ENCODE results near the gene GPR39. TPM values are rescaled to one million over a fixed set of nuclear protein-coding genes. Genes with fewer than 3 reads are reported as not detected.
A peak's percentile ranks its signal among the peaks of the same experiment; 100 is the strongest.

GPR39 gene
- polyA plus RNA-seq, result not detected

GRCh38 chr2:132416723-132417395 lies at the start of gene GPR39:
Gene GPR39, plus strand, starts transcription at chr2:132416805.
- no peaks in the 10 kb centered on the region for H3K4me1 Mint-ChIP-seq
- peaks cover 0 to 5% (median 1%) of the 10 kb centered on the region in 3 donors for H3K9me3 Mint-ChIP-seq
- H3K4me3 Mint-ChIP-seq, result no peak within 1 kb of the TSS
- no peaks in the 10 kb centered on the region for H3K36me3 Mint-ChIP-seq
- peak within 1 kb of the TSS in 2 of 3 donors; percentile 46 to 67 for H3K27ac Mint-ChIP-seq
- peaks cover 32% of the 10 kb centered on the region for H3K27me3 Mint-ChIP-seq

- H3K4me1 Mint-ChIP-seq, result no peaks in the 10 kb centered on the region
- H3K4me3 Mint-ChIP-seq, result no peak overlapping the region
- peaks cover 4 to 10% (median 5%) of the 10 kb centered on the region in 3 donors for H3K9me3 Mint-ChIP-seq
- peaks cover 5% of the 10 kb centered on the region for H3K36me3 Mint-ChIP-seq
- no peaks in the 10 kb centered on the region for H3K27me3 Mint-ChIP-seq
- H3K27ac Mint-ChIP-seq, result no peak overlapping the region
Measured at GRCh38 chr2:132368191-132368590, 48.4 kb upstream of the GPR39 start.

GRCh38 chr2:132372276-132372675 lies 44.3 kb upstream of the GPR39 start:
- H3K36me3 Mint-ChIP-seq, result peaks cover 2% of the 10 kb centered on the region
- H3K4me3 Mint-ChIP-seq, result no peak overlapping the region
- H3K9me3 Mint-ChIP-seq, result peaks cover 3 to 6% (median 3%) of the 10 kb centered on the region in 3 donors
- H3K27me3 Mint-ChIP-seq, result no peaks in the 10 kb centered on the region
- no peak overlapping the region for H3K27ac Mint-ChIP-seq
- H3K4me1 Mint-ChIP-seq, result no peaks in the 10 kb centered on the region

- no peak overlapping the region for H3K27ac Mint-ChIP-seq
- no peaks in the 10 kb centered on the region for H3K4me1 Mint-ChIP-seq
- H3K27me3 Mint-ChIP-seq, result no peaks in the 10 kb centered on the region
- H3K4me3 Mint-ChIP-seq, result no peak overlapping the region
- H3K9me3 Mint-ChIP-seq, result peaks cover 0 to 3% (median 3%) of the 10 kb centered on the region in 3 donors
- peaks cover 2% of the 10 kb centered on the region for H3K36me3 Mint-ChIP-seq
Measured at GRCh38 chr2:132373391-132374135, 43.0 kb upstream of the GPR39 start.

GRCh38 chr2:132374151-132374550 lies 42.5 kb upstream of the GPR39 start:
- H3K4me3 Mint-ChIP-seq, result no peak overlapping the region
- no peak overlapping the region for H3K27ac Mint-ChIP-seq
- H3K4me1 Mint-ChIP-seq, result no peaks in the 10 kb centered on the region
- H3K36me3 Mint-ChIP-seq, result peaks cover 2% of the 10 kb centered on the region
- no peaks in the 10 kb centered on the region for H3K27me3 Mint-ChIP-seq
- H3K9me3 Mint-ChIP-seq, result peaks cover 0 to 3% (median 3%) of the 10 kb centered on the region in 3 donors

GRCh38 chr2:132374551-132374950 lies 42.1 kb upstream of the GPR39 start:
- Mint-ChIP-seq H3K9me3 (peaks cover 3% of the 10 kb centered on the region in 3 donors), H3K27me3 (no peaks in the 10 kb centered on the region), H3K4me1 (no peaks in the 10 kb centered on the region), H3K36me3 (peaks cover 2% of the 10 kb centered on the region), H3K4me3 (no peak overlapping the region), H3K27ac (no peak overlapping the region)

- Mint-ChIP-seq H3K36me3 (peaks cover 2% of the 10 kb centered on the region), H3K9me3 (peaks cover 3 to 7% (median 3%) of the 10 kb centered on the region in 3 donors), H3K27me3 (no peaks in the 10 kb centered on the region), H3K4me3 (no peak overlapping the region), H3K27ac (no peak overlapping the region), H3K4me1 (no peaks in the 10 kb centered on the region)
Measured at GRCh38 chr2:132374961-132375360, 41.6 kb upstream of the GPR39 start.

- Mint-ChIP-seq H3K4me3 (no peak overlapping the region), H3K27me3 (peaks cover 2% of the 10 kb centered on the region), H3K9me3 (peaks cover 2 to 7% (median 3%) of the 10 kb centered on the region in 3 donors), H3K36me3 (no peaks in the 10 kb centered on the region), H3K4me1 (peaks cover 0 to 5% (median 0%) of the 10 kb centered on the region in 3 donors), H3K27ac (no peak overlapping the region)
Measured at GRCh38 chr2:132381376-132381775, 35.2 kb upstream of the GPR39 start.

GRCh38 chr2:132383956-132384355 lies 32.6 kb upstream of the GPR39 start:
- H3K4me1 Mint-ChIP-seq, result peaks cover 0 to 5% (median 0%) of the 10 kb centered on the region in 3 donors
- H3K27me3 Mint-ChIP-seq, result peaks cover 2% of the 10 kb centered on the region
- H3K4me3 Mint-ChIP-seq, result no peak overlapping the region
- H3K36me3 Mint-ChIP-seq, result no peaks in the 10 kb centered on the region
- no peak overlapping the region for H3K27ac Mint-ChIP-seq
- H3K9me3 Mint-ChIP-seq, result peaks cover 2 to 7% (median 3%) of the 10 kb centered on the region in 3 donors

GRCh38 chr2:132384491-132385151 lies 32.0 kb upstream of the GPR39 start:
- H3K9me3 Mint-ChIP-seq, result peaks cover 3 to 4% (median 4%) of the 10 kb centered on the region in 3 donors
- H3K4me3 Mint-ChIP-seq, result no peak overlapping the region
- no peak overlapping the region for H3K27ac Mint-ChIP-seq
- H3K27me3 Mint-ChIP-seq, result peaks cover 2% of the 10 kb centered on the region
- peaks cover 0 to 5% (median 0%) of the 10 kb centered on the region in 3 donors for H3K4me1 Mint-ChIP-seq
- H3K36me3 Mint-ChIP-seq, result no peaks in the 10 kb centered on the region

GRCh38 chr2:132387126-132387525 lies 29.5 kb upstream of the GPR39 start:
- peaks cover 0 to 3% (median 3%) of the 10 kb centered on the region in 3 donors for H3K9me3 Mint-ChIP-seq

GRCh38 chr2:132390076-132390475 lies 26.5 kb upstream of the GPR39 start:
- Mint-ChIP-seq H3K9me3 (peaks cover 0 to 5% (median 3%) of the 10 kb centered on the region in 3 donors), H3K4me1 (no peaks in the 10 kb centered on the region), H3K4me3 (no peak overlapping the region), H3K36me3 (no peaks in the 10 kb centered on the region), H3K27me3 (no peaks in the 10 kb centered on the region), H3K27ac (no peak overlapping the region)

More at GRCh38 chr2:132387126-132387525, 29.5 kb upstream of the GPR39 start:
- Mint-ChIP-seq H3K4me1 (peaks cover 0 to 5% (median 0%) of the 10 kb centered on the region in 3 donors), H3K36me3 (no peaks in the 10 kb centered on the region), H3K27ac (no peak overlapping the region), H3K4me3 (no peak overlapping the region), H3K27me3 (no peaks in the 10 kb centered on the region)

- H3K9me3 Mint-ChIP-seq, result peaks cover 0 to 7% (median 5%) of the 10 kb centered on the region in 3 donors
- H3K27ac Mint-ChIP-seq, result no peak overlapping the region
Measured at GRCh38 chr2:132391378-132391777, 25.2 kb upstream of the GPR39 start.

GRCh38 chr2:132392221-132392620 lies 24.4 kb upstream of the GPR39 start:
- H3K27me3 Mint-ChIP-seq, result no peaks in the 10 kb centered on the region
- H3K27ac Mint-ChIP-seq, result no peak overlapping the region
- no peaks in the 10 kb centered on the region for H3K4me1 Mint-ChIP-seq
- H3K36me3 Mint-ChIP-seq, result no peaks in the 10 kb centered on the region
- no peak overlapping the region for H3K4me3 Mint-ChIP-seq
- H3K9me3 Mint-ChIP-seq, result peaks cover 0 to 8% (median 5%) of the 10 kb centered on the region in 3 donors

More at GRCh38 chr2:132391378-132391777, 25.2 kb upstream of the GPR39 start:
- no peaks in the 10 kb centered on the region for H3K36me3 Mint-ChIP-seq
- H3K27me3 Mint-ChIP-seq, result no peaks in the 10 kb centered on the region
- no peaks in the 10 kb centered on the region for H3K4me1 Mint-ChIP-seq
- H3K4me3 Mint-ChIP-seq, result no peak overlapping the region

GRCh38 chr2:132392879-132393278 lies 23.7 kb upstream of the GPR39 start:
- no peaks in the 10 kb centered on the region for H3K36me3 Mint-ChIP-seq
- H3K4me3 Mint-ChIP-seq, result no peak overlapping the region
- H3K27ac Mint-ChIP-seq, result no peak overlapping the region
- H3K9me3 Mint-ChIP-seq, result peaks cover 0 to 8% (median 5%) of the 10 kb centered on the region in 3 donors
- no peaks in the 10 kb centered on the region for H3K27me3 Mint-ChIP-seq
- no peaks in the 10 kb centered on the region for H3K4me1 Mint-ChIP-seq

Measured in IgD-negative memory B cell (primary cell).